Upper lobe of right lung (tissue), 1 donor: ENCODE results near the gene NOL12. TPM values are rescaled to one million over a fixed set of nuclear protein-coding genes. Genes with fewer than 3 reads are reported as not detected.

Source experiments
- ATAC-seq: fragments of 200-7000 bp; cut with Tn5 transposase; one replicate; pipeline ENCODE4 v1.9.1; 2020; ENCODE audit warnings: mild to moderate bottlenecking, moderate library complexity
- DNase-seq: peaks from one replicate; pipeline ENCODE4 v3.0.0-alpha.2; 2020
- H3K27ac ChIP-seq: fragments of 200-600 bp; one replicate; pipeline ENCODE4 v1.8.0; 2022
- H3K27me3 ChIP-seq: fragments of 200-600 bp; one replicate; pipeline ENCODE4 v1.8.0; 2022; ENCODE audit warnings: mild to moderate bottlenecking
- H3K36me3 ChIP-seq: fragments of 200-600 bp; one replicate; pipeline ENCODE4 v1.8.0; 2022
- H3K4me1 ChIP-seq: fragments of 200-600 bp; one replicate; pipeline ENCODE4 v1.8.0; 2022
- H3K4me3 ChIP-seq: fragments of 200-600 bp; one replicate; pipeline ENCODE4 v1.8.0; 2022; ENCODE audit warnings: mild to moderate bottlenecking
- H3K9me3 ChIP-seq: fragments of 200-600 bp; one replicate; pipeline ENCODE4 v1.8.0; 2022
- CTCF ChIP-seq: fragments of 200-600 bp; IDR thresholded peaks from one replicate; pipeline ENCODE4 v1.8.0; 2022; ENCODE audit warnings: antibody characterized with exemption
- intact Hi-C: fragments of 100-400 bp; cut with DNase I; formaldehyde crosslinking; loops from one replicate; pipeline ENCODE4 v1.11.0; 2022
- total RNA-seq: library from RNA; stranded (reverse); fragmentation: NEBNext Ultra II Directional; extraction: Animal tissue kit (Norgen Biotek cat#: 25700); gene quantifications from one replicate; pipeline ENCODE4 v1.2.1, GENCODE V29; 2021
- donor health status: DM: no; HTN: yes; CAD: no; lungs with severe emphysema.

Gene NOL12
- total RNA-seq, 1 donor from 2014 or later, result 21.6 TPM

GRCh38 chr22:37734964-37735451 lies 48.9 kb downstream of the NOL12 start:
- TF ChIP-seq CTCF, result peak; percentile 44
- no peak overlapping the region for H3K4me3 ChIP-seq
- H3K27ac ChIP-seq, result no peak overlapping the region
- no peaks in the 10 kb centered on the region for H3K9me3 ChIP-seq
- intact Hi-C loops, result no loop called here
- no peaks in the 10 kb centered on the region for H3K27me3 ChIP-seq
- DNase-seq (peak; percentile 80), ATAC-seq (peak; percentile 64)
- no peaks in the 10 kb centered on the region for H3K36me3 ChIP-seq
- peaks cover 27% of the 10 kb centered on the region for H3K4me1 ChIP-seq

- ATAC-seq, result peak; percentile 34
- no peaks in the 10 kb centered on the region for H3K27me3 ChIP-seq
- no peaks in the 10 kb centered on the region for H3K36me3 ChIP-seq
- H3K4me1 ChIP-seq, result peaks cover 37% of the 10 kb centered on the region
- H3K27ac ChIP-seq, result peak overlapping the region; percentile 55
- H3K9me3 ChIP-seq, result no peaks in the 10 kb centered on the region
- intact Hi-C loops, result no loop called here
- peak; percentile 74 for DNase-seq
- no peak overlapping the region for H3K4me3 ChIP-seq
- no peak for TF ChIP-seq CTCF
Measured at GRCh38 chr22:37739035-37739434, 52.9 kb downstream of the NOL12 start.

- Histone ChIP-seq H3K27ac (peak overlapping the region; percentile 55), H3K4me1 (peaks cover 37% of the 10 kb centered on the region), H3K36me3 (no peaks in the 10 kb centered on the region), H3K4me3 (no peak overlapping the region), H3K9me3 (no peaks in the 10 kb centered on the region), H3K27me3 (no peaks in the 10 kb centered on the region)
- peak; percentile 74 for DNase-seq
- intact Hi-C loops, result no loop called here
- peak; percentile 72 for ATAC-seq
- TF ChIP-seq CTCF, result no peak
Measured at GRCh38 chr22:37739611-37740049, 53.5 kb downstream of the NOL12 start.

GRCh38 chr22:37740455-37741311 lies 54.5 kb downstream of the NOL12 start:
- Histone ChIP-seq H3K27ac (peak overlapping the region; percentile 33), H3K4me1 (peaks cover 43% of the 10 kb centered on the region), H3K36me3 (no peaks in the 10 kb centered on the region), H3K9me3 (no peaks in the 10 kb centered on the region), H3K4me3 (no peak overlapping the region), H3K27me3 (no peaks in the 10 kb centered on the region)
- intact Hi-C loops, result no loop called here
- DNase-seq (no peak), ATAC-seq (no peak)
- TF ChIP-seq CTCF, result no peak

GRCh38 chr22:37741312-37741795 lies 55.2 kb downstream of the NOL12 start:
- ATAC-seq (peak; percentile 59), DNase-seq (peak; percentile 85)
- H3K27me3 ChIP-seq, result no peaks in the 10 kb centered on the region
- TF ChIP-seq CTCF, result no peak
- no peak overlapping the region for H3K4me3 ChIP-seq
- H3K4me1 ChIP-seq, result peaks cover 43% of the 10 kb centered on the region
- H3K27ac ChIP-seq, result peak overlapping the region; percentile 33
- intact Hi-C loops, result no loop called here
- H3K9me3 ChIP-seq, result no peaks in the 10 kb centered on the region
- no peaks in the 10 kb centered on the region for H3K36me3 ChIP-seq
